Fibroblast of skin of left quadriceps (primary cell): Measurements from ENCODE around the gene CPPED1.

Source experiments
- DNase-seq, 2 experiments: peaks; one replicate each; pipeline ENCODE4 v3.0.0-alpha.2; 2013; ENCODE audit warnings: low read depth in 2 of 2

Gene CPPED1

DNA sequence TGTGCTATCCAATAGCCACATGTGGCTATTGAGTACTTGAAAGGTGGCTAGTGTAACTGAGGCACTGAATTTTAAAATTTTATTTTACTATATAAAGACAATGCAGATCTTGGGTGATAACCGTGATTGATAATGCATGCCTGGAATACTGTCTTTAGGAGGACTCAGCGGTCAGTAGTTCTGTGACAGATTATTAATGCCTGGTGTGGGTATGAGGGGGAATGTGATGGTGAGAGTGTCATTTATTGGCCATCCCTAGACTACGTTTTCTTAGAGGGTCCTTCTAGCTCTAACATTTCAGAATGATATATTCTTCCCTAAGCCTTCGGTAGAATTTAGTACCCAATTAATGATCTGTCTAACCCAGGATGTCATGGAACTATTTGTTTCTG, 157.6 kb downstream of the CPPED1 start:
- no peak for DNase-seq

- DNase-seq = no peak
Observed at GRCh38 chr16:12643034-12643455, 160.6 kb downstream of the CPPED1 start.

- DNase-seq = peak in 1 of 2 experiments; percentile 9
Observed at GRCh38 chr16:12639044-12639443, 164.6 kb downstream of the CPPED1 start.

DNA sequence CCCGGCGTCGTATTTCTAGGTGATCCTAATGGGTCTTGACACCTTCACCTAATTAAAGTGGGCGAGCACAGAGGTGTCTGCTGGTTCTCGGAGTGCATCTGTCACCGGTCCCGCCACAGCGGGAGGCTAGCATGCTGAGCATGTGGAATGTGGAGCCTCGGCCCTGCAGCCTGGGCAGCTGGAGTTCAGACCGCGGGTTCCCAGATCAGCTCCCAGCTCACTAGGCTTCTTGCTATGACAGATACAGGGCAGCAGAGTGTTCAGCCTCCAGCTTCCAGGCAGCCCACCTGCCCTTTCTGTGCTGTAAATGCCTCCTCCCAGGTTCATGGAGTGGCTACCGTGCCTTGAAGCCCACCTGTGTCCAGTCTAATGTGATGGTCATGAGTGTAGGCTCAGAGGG, 166.7 kb downstream of the CPPED1 start:
- DNase-seq = no peak

GRCh38 chr16:12629271-12629670, 174.4 kb downstream of the CPPED1 start:
- DNase-seq = no peak

DNA sequence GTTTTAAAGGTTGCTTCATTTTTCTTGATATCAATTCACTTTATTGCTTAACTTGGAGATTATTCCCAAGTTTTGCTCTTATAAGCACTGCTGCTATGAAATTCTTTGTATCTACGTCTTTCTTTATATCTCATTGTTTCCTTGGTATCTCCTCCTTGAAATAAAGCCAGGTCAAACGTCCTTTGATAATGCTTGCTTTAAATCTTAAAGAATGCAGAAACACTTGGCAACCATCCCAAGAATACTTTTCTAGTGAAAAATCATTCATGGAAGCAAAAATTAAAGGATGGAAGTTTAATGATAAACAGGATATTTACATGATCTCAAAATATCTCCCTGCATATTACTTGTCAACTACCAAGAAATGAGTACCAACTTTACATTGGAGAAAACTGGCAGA, 175.2 kb downstream of the CPPED1 start:
- no peak for DNase-seq

- no peak for DNase-seq
Observed at GRCh38 chr16:12627394-12627793, 176.3 kb downstream of the CPPED1 start.

DNA sequence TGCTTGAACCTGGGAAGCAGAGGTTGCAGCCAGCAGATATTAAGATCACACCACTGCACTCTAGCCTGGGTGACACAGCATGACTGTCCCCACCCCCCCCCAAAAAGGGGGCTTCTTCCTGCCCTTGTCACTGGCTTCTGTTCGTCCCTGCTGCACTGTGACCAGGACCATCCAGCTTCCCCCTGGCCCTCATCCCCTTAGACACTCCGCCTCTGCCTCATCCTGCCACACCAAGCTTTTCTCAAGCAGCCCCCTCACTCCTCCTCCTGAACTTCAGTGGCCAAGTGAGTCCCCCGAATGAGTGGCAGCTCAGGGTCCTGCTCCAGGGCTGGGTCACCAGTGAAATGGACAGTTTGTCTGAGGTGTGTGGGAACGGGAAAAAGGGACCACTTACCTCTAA, 177.3 kb downstream of the CPPED1 start:
- no peak for DNase-seq

GRCh38 chr16:12625716-12626115, 178.0 kb downstream of the CPPED1 start:
- no peak for DNase-seq

DNA sequence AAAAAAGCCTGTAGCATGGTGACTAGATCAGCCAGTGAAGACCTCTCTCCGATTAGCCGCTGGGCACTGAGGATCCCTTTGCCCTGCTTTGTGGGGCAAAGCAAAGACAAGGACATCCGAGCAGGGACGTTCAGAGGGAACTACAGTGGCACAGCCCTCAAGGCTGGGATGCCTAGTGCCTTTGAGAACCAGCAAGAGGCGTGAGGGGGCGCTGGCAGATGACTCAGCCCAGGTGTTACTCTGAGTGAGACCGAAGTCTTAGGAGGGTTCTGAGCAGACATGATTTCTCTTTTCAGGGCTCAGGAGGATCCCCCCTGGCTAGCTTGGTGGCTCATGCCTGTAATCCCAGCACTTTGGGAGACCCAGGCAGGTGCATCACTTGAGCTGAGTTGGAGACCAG, 178.6 kb downstream of the CPPED1 start:
- DNase-seq = no peak

GRCh38 chr16:12620150-12620549, 183.5 kb downstream of the CPPED1 start:
- no peak for DNase-seq

GRCh38 chr16:12618515-12618914, 185.2 kb downstream of the CPPED1 start:
- no peak for DNase-seq

- DNase-seq = no peak
Observed at GRCh38 chr16:12617401-12617819, 186.3 kb downstream of the CPPED1 start.

GRCh38 chr16:12614662-12615278, 188.9 kb downstream of the CPPED1 start:
- DNase-seq = no peak

DNA sequence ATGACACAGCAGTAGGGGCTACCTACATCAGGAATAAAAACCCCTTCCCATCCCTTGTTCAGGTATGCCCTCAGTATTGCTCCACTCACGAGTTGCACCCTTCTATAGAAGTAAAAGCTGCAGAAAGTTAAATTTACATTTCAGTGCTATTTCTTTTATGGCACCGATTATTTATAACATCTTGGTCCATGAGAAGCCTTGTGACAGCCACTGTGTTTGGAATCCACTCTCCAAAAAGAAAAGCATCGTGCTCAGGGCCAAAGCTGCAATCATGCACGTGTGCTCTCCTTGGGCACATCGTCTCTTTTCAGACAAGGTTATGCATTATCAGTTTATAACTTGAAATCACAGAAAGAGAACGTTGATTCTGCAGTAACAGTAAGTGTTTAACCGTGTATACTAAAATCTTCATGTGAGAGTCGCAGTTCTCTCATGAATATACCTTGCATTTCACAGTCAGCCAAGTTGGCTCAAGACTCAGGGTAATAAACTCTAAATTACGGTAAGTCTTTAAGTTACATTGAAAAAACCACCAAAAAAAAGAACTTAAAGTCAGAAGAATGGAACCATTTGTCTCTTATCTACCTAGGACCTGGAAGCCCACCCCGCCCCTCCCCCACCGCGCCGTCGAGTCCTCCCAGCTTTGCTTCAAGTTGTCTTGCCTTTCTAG, 189.6 kb downstream of the CPPED1 start:
- DNase-seq = no peak

- DNase-seq = no peak
Observed at GRCh38 chr16:12613131-12613991, 190.3 kb downstream of the CPPED1 start.

DNA sequence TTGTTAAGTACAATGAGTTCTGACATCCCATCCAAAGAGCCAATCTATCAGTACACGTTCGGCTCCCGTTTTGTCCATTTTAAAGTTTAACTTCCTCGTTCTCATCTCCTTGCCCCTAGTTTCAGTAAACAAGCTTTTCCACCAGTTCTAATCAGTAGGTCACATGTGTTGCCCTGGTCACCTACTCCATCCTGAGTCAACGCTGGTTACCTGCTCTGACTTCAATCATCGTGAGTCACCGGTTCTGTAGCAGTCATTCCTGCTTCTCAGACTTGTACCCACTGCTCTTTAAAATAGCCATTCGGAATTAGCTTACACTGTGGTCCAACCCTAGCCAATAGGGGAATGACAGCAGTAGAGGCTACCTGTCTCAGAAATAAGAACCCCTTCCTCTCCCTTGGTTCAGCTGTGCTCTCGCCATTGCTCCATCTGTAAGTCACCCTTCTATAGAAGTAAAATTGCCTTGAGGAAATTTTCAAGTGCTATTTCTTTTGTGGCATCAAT, 191.0 kb downstream of the CPPED1 start:
- DNase-seq = no peak

- no peak for DNase-seq
Observed at GRCh38 chr16:12611916-12612597, 191.6 kb downstream of the CPPED1 start.

- DNase-seq = no peak
Observed at GRCh38 chr16:12611006-12611477, 192.6 kb downstream of the CPPED1 start.

DNA sequence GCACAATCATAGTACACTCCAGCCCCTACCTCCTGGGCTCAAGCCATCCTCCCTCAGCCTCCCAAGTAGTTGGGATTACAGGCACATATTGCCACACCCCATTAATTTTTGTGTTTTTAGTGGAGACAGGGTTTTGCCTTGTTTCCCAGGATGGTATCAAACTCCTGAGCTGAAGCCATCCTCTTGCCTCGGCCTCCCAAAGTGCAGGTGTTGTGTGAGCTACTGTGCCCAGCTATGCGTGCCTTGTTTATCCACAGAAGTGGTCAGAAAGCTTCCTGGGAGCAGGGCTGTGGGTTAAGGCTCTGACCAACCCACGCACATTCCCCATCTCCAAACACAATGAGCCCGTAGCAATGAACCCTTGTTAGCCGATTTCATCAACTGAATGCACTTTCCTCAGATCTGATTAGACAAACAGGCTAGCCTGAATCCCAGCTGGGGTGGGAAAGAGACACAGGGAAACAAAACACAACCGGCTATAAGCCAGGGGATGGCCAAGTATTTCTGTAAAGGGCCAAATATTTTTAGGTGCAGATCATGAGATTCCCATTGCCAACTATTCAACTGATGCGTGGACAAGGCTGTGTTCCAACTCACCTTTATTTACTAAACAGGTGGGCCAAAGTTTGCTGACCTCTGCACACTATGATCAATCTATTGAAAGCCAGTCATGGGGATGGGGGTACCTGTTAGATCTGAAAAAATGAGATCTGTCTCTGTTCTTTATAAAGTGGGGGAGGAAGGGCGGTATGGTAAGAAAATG, 193.6 kb downstream of the CPPED1 start:
- DNase-seq = no peak
